Measurements from ENCODE around the gene ZNF570. TPM values are rescaled to one million over a fixed set of nuclear protein-coding genes. Genes with fewer than 3 reads are reported as not detected.
A peak's percentile ranks its signal among the peaks of the same experiment; 100 is the strongest.

ZNF570 gene
- total RNA-seq (2014; rRNA removed; shearing (Covaris generic)): under 0.01 and 0.50 TPM in 2 replicates

GRCh38 chr19:37468961-37469777, at the start of gene ZNF570:
ZNF570 (plus strand) TSS chr19:37469356; CDS start chr19:37470355, 999 bp downstream.
- DNase-seq (ENCODE audit: low spot score): no peak

GRCh38 chr19:37452500-37453245, 16.5 kb upstream of the ZNF570 start:
- DNase-seq (ENCODE audit: low spot score): no peak

GRCh38 chr19:37466277-37466797, 2.8 kb upstream of the ZNF570 start:
- DNase-seq (ENCODE audit: low spot score): no peak

GRCh38 chr19:37466798-37467607, 2.2 kb upstream of the ZNF570 start, which contains the start of gene ZNF569:
ZNF569 (minus strand) TSS chr19:37467444; CDS start chr19:37444921, 22,523 bp downstream.
- DNase-seq (ENCODE audit: low spot score): no peak

GRCh38 chr19:37467608-37468090, 1.5 kb upstream of the ZNF570 start:
- DNase-seq (ENCODE audit: low spot score): no peak

GRCh38 chr19:37470216-37470615, 1.1 kb downstream of the ZNF570 start:
- DNase-seq (ENCODE audit: low spot score): no peak

GRCh38 chr19:37472165-37472564, 3.0 kb downstream of the ZNF570 start:
- DNase-seq (ENCODE audit: low spot score): no peak

- peak; percentile 12 for DNase-seq (ENCODE audit: low spot score)
These were observed 15.4 kb downstream of the ZNF570 start for GRCh38 chr19:37484406-37485168.

GRCh38 chr19:37492213-37492612, 23.1 kb downstream of the ZNF570 start:
- DNase-seq (ENCODE audit: low spot score): no peak

GRCh38 chr19:37505958-37506386, 36.8 kb downstream of the ZNF570 start:
- DNase-seq (ENCODE audit: low spot score): no peak

- no peak for DNase-seq (ENCODE audit: low spot score)
These were observed 37.4 kb downstream of the ZNF570 start, which contains the start of gene ZNF793 for GRCh38 chr19:37506387-37507166. ZNF793 (plus strand) TSS chr19:37506939; CDS start chr19:37523440, 16,501 bp downstream.

GRCh38 chr19:37507167-37507464, 38.0 kb downstream of the ZNF570 start:
- no peak for DNase-seq (ENCODE audit: low spot score)

GRCh38 chr19:37511186-37511585, 42.0 kb downstream of the ZNF570 start:
- DNase-seq (ENCODE audit: low spot score): no peak

- DNase-seq (ENCODE audit: low spot score): no peak
These were observed 42.7 kb downstream of the ZNF570 start for GRCh38 chr19:37511821-37512220.

GRCh38 chr19:37513397-37513796, 44.2 kb downstream of the ZNF570 start:
- no peak for DNase-seq (ENCODE audit: low spot score)

GRCh38 chr19:37519890-37520289, 50.7 kb downstream of the ZNF570 start:
- DNase-seq (ENCODE audit: low spot score): no peak

GRCh38 chr19:37537391-37537947, 68.3 kb downstream of the ZNF570 start:
- DNase-seq (ENCODE audit: low spot score): no peak
